GM21528 (cell line): ENCODE results near the gene HAUS8.

Experiments
- ATAC-seq: cut with Tn5 transposase; IDR thresholded peaks from one replicate; pipeline ENCODE4 v1.9.1; 2021; ENCODE audit warnings: mild to moderate bottlenecking, moderate library complexity; ENCODE audit not compliant: unreplicated experiment, low FRiP score

HAUS8 gene

DNA sequence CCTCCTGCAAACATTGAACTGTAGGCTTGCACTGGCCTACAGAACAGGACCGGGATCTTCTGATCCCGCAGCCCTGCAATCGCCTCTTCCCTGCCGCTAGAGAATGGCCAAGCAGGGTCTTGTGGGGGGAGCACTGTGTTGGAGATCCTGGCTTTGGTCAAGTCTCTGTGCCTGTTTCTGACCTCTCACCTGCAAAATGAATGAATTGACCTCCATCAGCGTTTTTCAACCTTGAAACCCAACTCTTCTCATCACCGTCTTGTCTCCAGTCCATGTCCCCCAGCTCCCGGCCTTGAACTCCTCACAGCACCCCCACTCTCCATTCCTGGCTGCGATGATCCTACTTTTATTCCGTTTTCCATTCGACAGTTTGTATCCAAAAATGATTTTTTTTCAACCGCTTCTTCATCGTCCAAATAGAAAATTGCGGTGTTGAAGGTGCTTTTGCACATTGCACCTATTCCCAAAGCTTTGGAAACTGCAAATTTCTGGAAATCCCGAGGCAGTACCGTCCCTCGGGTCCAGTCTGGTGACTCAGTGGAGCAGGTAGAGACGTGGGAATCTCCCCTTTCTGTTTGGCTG, 2.3 kb upstream of the HAUS8 start:
- no peak for ATAC-seq

DNA sequence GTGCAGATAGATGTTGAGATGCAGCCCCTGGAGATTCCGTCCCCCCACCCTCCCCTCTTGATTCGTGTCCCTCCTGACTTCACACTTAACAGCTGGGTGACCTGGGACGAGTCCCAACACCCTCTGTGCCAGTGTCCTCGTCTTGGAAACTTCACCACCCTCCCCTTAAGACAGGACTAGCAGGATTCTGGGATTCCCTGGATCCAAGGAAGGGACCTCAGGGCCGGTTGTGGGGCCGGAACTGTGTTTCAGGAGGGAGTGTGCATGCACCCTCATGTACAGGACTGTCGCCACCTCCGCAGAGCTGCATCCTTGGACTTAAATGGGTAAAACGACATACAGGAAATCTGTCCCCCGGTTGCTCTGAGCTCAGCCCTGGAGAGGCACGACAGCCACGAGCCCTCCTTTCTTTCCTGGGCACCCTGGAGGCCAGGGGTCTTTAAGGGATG, 1.3 kb upstream of the HAUS8 start:
- ATAC-seq, result no peak

DNA sequence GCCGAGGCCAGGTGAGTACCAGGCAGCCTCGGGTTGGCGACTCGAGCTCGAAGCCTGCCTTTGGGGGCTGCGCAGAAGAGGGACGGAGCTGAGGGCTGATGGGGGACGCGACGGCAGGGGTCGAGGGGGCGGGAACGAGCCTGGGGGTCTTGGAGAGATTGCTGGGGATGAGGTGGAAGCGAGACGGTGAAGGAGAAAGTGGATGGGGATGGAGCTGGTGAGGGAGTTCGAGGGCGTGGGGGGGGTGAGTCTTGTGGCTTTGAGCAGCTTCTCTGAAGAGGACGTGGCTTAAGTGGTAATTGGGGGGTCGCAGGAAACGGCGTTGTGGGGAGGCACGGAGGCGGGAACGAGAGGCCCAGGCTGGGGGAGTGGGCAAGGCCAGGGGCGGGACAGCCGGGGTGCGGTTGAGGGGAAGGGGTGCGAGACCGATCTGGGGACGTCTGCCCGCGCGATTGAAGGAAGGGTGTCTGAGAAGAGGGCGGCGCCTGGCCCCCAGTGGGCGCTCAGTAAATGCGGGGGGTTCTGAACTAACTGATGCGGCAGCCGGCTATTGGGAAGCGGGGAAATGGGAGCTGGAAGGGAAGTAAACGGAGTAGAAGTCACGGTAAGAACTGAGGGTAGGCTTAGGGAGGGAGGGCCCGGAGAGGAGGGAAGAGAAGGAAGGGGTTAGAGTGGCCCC, 751 bp upstream of the HAUS8 start:
- no peak for ATAC-seq

DNA sequence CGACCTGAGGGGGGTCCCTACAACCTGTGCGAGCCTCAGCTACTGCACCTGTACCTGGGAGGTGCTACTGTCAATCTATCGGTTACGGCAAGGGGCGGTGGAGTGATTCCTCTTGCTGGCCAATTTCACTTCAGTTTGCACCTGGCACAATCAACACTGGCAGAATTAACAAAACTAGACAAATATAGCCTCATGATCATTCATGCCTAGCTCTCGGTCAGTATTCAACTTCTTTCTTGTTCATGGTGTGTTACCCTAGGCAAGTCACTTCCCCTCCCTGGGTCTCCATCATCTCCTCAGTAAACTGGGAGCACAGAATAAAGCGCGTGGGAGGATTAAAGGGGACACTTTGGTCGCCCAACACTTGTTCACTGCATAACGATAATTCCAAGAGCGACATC, 618 bp downstream of the HAUS8 start:
- peak; percentile 0 for ATAC-seq

DNA sequence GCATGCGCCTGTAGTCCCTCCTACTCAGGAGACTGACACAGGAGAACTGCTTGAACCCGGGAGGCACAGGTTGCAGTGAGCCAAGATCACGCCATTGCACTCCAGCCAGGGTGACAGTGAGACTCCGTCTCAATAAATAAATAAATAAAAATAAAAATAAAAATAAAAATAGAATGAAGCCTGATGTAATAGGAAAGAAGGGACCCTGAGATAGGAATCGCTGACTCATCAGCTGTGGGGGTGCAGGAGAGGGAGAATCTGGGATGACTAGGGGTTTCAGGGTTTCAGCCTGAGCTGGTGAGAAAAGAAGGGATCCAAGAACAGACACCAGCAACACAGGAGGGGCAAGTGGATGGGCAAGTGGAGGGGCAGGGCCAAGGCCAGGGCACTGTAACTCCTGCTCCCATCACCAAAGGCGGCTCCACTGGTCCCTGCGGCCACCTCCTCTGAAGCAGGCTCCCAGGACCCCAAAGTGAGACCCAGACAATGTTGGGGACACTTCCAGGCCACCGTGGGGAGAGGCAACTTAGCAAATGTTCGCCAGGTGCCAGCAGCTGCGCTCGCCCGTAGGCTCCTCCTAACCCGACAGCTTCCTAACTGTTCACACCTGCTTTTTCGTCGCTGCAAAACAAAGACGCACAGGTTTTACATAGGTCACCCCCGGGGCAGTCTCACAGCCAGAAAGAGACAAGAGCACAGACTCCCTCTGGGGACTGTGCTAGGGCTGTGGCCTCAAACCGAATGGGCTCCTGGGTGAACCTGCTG, 1.2 kb downstream of the HAUS8 start:
- no peak for ATAC-seq

DNA sequence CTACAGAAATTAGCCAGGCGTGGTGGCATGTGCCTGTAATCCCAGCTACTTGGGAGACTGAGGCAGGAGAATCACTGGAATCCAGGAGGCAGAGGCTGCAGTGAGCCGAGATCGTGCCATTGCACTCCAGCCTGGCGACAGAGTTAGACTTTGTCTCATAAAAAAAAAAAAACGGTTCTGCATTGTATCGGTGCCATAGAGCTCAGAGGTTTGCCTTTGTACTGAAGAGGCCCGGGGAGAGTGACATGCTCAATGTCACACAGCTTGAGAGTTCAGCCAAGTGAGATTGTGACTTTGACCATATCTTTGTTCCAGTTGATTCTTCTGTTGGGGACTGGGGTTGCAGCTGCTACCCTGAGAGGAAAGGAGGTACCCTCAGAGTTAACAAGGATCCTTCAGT, 4.3 kb downstream of the HAUS8 start:
- ATAC-seq, result no peak

DNA sequence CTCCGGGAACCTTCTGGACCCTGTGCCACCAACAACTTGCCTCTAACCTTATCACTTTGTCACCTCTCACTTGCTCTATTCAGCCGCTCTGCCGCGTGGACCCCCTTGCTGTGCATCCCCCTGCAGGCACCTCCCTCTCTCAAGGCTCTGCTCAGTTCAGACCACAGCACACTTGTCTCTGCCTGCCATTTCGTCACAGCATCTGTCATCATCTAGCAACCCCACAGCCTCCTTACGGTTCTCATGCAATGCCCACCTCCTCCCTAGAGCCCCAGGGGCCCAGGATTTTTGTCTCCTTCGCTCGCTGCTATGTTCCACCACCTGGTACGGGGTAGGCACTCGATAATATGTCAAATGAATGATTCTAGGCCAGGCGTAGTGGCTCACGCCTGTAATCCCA, 4.8 kb downstream of the HAUS8 start:
- no peak for ATAC-seq

DNA sequence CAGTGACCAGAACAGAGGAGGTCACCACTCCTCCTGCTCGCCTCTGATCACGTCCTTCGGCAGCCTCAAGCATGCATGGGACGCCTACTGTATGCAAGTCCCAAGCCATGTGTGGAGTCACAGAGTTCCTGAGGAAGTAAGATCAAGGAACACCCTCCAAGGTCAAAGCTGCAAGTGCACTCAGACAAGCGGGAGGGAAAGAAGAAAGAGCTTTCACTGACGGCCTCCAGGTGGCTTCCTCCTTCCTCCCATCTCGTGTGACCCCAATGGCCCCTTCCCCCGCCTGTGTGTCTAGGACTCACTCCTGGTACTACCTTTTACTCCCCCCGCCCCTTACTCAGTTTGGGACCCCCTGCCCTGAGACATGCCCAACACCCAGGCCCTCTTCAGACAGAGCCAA, 6.1 kb downstream of the HAUS8 start:
- ATAC-seq, result no peak

DNA sequence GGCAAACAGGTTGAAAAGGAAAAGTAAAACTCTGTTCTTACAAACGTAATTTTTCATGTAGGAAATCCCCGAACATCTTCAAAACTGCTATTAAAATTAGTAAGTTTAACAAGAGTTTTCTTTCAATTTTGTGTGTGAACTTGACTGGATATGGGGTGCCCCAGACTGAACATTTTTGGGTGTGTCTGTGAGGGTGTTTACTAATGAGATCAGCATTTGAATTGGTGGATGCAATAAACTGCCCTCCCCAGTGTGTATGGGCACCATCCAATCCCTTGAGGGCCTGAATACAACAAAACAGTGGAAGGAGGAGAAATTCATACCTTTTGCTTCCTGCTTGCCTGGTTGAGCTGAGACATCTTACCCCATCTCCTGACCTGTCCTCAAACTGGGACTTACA, 11.8 kb downstream of the HAUS8 start:
- ATAC-seq, result no peak

DNA sequence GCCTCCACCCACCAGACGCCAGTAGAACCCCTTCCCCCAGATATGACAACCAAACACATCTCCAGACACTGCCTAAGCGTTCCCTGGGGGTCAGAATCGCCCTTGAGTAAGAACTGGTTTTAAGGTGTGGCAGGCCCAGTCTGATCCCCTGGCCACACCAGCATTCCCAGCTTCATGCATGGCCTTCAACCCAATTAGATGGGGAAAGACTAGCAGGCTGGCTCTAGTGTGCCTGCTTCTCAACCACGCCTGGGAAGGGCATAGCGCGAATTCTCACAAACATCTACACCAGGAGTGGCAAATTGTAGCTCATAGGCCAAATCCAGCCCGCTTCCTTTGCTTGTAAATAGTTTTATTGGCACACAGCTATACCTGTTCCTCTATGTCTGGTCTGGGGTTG, 13.6 kb downstream of the HAUS8 start:
- no peak for ATAC-seq

DNA sequence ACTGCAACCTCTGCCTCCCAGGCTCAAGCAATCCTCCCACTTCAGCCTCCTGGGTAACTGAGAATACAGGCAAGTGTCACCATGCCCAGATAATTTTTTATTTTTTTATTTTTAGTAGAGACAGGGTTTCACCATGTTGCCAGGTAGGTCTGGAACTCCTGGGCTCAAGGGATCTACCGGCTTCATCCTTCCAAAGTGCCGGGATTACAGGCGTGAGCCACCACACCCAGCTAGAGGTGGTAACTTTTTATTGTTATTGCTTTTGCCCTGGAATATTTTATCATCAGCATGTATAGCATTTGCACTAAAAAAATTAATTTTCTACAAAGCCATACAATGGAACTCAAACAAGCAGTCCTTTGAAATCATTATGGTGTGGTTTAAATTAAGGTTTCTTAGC, 14.0 kb downstream of the HAUS8 start:
- ATAC-seq, result no peak

DNA sequence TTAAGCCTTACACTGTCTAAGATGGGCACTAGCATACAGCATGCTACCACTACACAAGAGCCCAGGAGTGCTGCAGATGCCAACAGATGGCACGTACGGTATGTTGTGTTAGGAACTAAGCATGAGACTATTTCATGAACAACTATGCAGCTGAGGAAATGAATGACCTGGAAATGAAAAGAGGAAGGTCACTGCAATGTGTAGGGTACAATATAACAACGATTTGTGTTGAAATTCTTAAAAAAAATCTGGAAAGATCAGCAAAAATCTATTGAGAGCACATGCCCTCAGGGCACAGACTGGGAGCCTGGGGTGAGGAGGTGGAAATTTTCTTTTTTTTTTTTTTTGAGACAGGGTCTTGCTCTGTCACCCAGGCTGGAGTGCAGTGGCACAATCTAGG, 14.4 kb downstream of the HAUS8 start:
- ATAC-seq, result no peak

DNA sequence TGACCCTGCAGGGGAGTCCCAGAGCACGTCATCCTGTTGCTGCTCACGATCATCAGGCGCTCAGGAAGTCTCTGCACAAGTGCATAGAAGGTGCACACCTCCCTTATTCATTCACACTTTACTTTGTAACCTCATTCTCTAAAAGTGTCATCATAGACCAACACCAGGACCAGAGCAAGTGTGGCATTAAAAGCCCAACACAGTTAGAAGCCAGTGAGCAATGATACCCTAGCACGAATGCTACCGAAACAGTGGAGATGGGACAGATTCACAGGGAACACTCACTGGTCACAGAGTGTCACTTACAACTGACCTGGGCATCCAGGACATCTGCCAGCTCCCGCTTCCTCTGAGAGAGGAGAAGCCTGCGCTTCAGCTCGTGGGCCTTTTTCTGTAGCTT, 17.0 kb downstream of the HAUS8 start:
- ATAC-seq, result no peak

DNA sequence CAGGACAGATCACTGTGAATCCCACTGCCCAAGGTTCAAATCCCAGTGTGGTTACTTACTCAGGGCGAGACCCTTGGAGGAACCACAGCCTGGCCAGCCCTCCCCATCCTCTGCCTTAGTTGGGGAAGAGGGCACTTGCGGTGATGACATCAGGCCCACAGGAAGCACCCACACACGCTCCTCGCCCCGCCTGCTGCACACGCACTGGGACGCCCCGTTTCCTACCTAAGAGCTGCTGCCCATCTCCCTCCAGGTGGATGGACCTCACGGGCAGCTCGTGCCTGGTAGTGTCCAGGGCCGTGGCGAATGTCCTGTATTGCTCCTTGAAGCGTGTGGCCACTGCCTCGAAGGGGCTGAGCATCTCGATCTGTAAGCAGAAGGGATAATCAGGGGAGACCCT, 19.6 kb downstream of the HAUS8 start:
- ATAC-seq, result no peak

DNA sequence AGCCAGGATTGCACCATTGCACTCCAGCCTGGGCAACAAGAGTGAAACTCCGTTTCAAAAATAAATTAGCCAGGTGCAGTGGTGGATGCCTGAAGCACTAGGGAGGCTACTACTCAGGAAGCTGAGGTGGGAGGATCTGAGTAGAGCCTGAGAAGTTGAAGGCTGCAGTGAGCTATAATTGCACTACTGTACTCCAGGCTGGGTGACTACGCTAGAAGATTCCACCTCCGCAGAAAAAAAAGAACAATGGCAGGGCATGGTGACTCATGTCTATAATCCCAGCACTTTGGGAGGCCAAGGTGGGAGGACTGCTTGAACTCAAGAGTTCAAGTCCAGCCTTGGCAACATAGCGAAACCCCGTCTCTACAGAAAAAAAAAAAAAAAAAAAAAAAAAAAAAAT, 20.5 kb downstream of the HAUS8 start:
- ATAC-seq, result no peak

DNA sequence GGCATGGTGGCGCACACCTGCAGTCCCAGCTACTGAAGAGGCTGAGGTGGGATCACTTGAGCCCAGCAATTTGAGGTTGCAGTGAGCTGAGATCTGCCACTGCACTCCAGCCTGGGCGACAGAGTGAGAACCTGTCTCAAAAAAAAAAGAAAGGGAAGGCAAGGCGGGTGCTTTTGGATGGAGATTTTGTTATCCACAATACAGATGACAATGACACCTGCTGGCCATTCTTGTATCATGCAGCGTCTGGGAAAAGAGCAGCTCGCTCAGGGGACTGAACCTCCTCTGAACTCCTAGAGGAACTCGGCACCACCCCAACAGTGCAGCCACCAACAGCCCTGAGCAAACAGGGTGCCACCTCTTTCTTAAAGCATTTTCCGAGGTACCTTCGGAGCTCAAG, 22.8 kb downstream of the HAUS8 start:
- no peak for ATAC-seq

DNA sequence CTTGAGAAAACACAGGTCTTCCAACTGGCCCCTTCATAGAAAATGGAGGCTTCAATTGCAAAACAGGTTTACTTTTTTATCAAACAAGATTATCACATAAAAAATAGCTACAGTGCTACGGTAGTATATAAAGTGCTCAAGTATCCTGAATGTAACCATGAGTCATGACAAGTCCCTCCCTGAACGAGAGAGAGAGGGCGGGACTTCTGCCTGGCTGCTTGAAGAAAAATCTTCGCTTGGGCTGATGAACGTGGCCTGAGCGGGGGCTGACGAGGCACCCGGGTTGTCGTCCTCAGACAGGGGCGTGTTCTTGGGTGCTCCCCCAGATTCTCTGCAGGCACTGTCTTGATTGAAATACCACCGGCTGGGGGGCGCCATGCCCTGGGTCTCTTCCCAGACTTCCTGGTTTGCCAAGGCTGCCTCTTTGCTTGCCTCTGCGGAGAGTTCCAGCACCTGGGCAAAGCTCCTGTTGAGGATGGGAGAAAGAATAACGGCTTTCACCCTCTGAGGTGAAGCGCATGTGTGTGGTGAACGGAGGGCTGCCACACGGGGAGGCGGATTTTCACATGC, 25.5 kb downstream of the HAUS8 start:
- ATAC-seq, result no peak

DNA sequence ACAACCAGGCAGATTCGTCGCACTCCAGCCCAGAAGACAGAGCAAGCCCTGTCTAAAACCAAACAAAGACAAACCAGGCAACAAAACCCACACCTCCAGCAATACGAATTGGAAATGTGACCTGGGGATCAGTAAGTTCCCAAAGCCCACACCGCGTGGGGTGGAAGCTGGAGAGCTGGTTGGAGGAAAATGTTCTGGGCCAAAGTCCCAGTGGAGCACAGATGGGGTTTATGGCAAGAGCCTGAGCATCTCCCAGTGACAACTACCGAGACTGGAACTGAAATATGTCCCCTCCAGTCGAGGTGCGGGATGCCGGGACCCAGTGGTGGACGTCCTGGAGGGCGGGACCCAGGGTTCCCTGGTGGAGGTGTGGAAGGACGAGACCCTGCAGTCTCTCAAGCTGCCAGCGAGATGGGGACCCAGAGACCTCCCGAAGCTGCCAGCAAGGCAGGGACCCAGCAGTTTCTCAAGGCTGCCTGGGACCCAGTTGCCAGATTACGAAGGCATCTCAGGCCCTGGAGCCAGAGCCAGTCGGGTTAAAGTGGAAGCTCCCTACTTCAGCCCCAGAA, 26.3 kb downstream of the HAUS8 start:
- ATAC-seq, result no peak

DNA sequence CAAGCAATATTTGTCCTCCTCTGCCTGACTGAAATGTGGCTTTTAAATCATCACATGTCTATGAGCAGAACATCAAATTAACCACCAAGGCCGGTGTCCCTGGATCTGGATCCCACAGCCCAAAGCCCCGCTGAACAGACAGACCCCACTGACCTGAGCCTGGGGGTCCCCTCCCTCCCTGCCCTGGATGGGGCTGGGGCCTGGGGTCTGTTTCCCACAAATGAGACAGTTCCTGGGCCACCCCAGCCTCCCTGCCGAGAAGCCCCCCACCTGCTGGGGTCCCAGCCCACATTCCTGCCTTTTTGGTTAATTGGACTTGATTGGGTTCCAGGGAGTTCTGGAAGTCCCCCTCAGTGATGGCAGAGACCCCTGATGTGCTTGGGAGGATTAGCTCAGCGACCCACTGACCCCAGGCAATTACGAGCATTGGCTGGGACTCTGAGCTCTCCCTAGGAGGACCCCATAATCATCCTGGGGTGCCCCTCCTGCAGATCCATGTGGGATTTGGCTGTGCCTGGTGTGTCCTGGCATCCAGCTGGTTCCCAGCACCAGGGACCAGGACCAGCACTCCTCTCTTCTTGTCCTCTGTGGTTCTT, 29.2 kb downstream of the HAUS8 start:
- no peak for ATAC-seq

DNA sequence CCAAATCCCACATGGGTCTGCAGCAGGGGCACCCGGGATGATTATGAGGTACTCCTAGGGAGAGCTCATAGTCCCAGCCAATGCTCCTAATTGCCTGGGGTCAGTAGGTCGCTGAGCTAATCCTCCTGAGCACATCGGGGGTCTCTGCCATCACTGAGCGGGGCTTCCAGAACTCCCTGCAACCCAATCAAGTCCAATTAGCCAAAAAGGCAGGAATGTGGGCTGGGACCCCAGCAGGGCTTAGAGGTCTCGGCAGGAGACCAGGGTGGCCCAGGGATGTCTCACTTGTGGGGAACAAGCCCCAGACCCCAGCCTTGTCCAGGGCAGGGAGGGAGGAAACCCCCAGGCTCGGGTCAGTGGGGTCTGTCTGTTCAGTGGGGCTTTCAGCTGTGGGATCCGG, 31.5 kb downstream of the HAUS8 start:
- ATAC-seq, result no peak

DNA sequence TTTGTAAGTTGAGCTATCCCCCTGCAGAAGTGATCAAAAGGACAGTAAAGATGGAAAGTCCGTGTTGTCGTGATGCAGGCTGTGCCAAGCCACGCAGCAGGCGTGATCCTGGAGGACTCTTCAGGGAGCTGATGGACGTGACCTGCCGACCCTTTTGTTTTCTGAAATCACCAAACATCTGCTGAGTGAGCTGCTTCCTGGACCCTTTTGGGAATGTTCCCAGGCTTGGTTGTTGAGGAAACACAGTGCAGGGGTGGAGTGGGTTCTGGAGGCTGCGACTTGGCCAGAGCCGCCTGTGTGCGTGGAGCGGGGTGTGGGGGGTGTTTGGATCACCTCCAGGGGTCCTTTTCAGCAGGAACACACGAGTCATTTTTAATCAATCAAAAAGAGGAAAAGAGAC, 33.3 kb downstream of the HAUS8 start:
- ATAC-seq, result no peak
